ENCODE measurements around the gene MYH11.

MYH11 gene

GRCh38 chr16:15817446-15817845, 39.4 kb downstream of the MYH11 start:
- TF ChIP-seq GATA2 (IDR thresholded peaks at IDR 0.05; ENCODE audit: low read depth, low read length), result no peak

GRCh38 chr16:15816228-15816627, 40.6 kb downstream of the MYH11 start:
- no peak for TF ChIP-seq GATA3 (IDR thresholded peaks at IDR 0.05; ENCODE audit: low read depth, low read length)

- TF ChIP-seq GATA2 (IDR thresholded peaks at IDR 0.05; ENCODE audit: low read depth, low read length), result no peak
- TF ChIP-seq GATA3 (IDR thresholded peaks at IDR 0.05; ENCODE audit: low read depth, low read length), result no peak
Observed at GRCh38 chr16:15811481-15812400, 45.1 kb downstream of the MYH11 start.

GRCh38 chr16:15810949-15811348, 45.9 kb downstream of the MYH11 start:
- TF ChIP-seq GATA2 (IDR thresholded peaks at IDR 0.05; ENCODE audit: low read depth, low read length), result no peak
- no peak for TF ChIP-seq GATA3 (IDR thresholded peaks at IDR 0.05; ENCODE audit: low read depth, low read length)

- no peak for TF ChIP-seq GATA2 (IDR thresholded peaks at IDR 0.05; ENCODE audit: low read depth, low read length)
Observed at GRCh38 chr16:15810411-15810810, 46.4 kb downstream of the MYH11 start.

- TF ChIP-seq GATA2 (IDR thresholded peaks at IDR 0.05; ENCODE audit: low read depth, low read length) (no peak), GATA3 (IDR thresholded peaks at IDR 0.05; ENCODE audit: low read depth, low read length) (no peak)
Observed at GRCh38 chr16:15808071-15808470, 48.8 kb downstream of the MYH11 start.

GRCh38 chr16:15807603-15808009, 49.2 kb downstream of the MYH11 start:
- TF ChIP-seq GATA3 (IDR thresholded peaks at IDR 0.05; ENCODE audit: low read depth, low read length) (no peak), GATA2 (IDR thresholded peaks at IDR 0.05; ENCODE audit: low read depth, low read length) (no peak)

- TF ChIP-seq GATA2 (IDR thresholded peaks at IDR 0.05; ENCODE audit: low read depth, low read length), result no peak
- TF ChIP-seq GATA3 (IDR thresholded peaks at IDR 0.05; ENCODE audit: low read depth, low read length), result no peak
Observed at GRCh38 chr16:15803618-15804017, 53.2 kb downstream of the MYH11 start.

GRCh38 chr16:15799851-15800495, 56.9 kb downstream of the MYH11 start:
- TF ChIP-seq GATA3 (IDR thresholded peaks at IDR 0.05; ENCODE audit: low read depth, low read length), result no peak

- TF ChIP-seq GATA2 (IDR thresholded peaks at IDR 0.05; ENCODE audit: low read depth, low read length) (no peak), GATA3 (IDR thresholded peaks at IDR 0.05; ENCODE audit: low read depth, low read length) (no peak)
Observed at GRCh38 chr16:15798671-15799070, 58.2 kb downstream of the MYH11 start.

- no peak for TF ChIP-seq GATA3 (IDR thresholded peaks at IDR 0.05; ENCODE audit: low read depth, low read length)
- TF ChIP-seq GATA2 (IDR thresholded peaks at IDR 0.05; ENCODE audit: low read depth, low read length), result no peak
Observed at GRCh38 chr16:15796885-15797284, 59.9 kb downstream of the MYH11 start.

- no peak for TF ChIP-seq GATA2 (IDR thresholded peaks at IDR 0.05; ENCODE audit: low read depth, low read length)
- no peak for TF ChIP-seq GATA3 (IDR thresholded peaks at IDR 0.05; ENCODE audit: low read depth, low read length)
Observed at GRCh38 chr16:15795615-15796014, 61.2 kb downstream of the MYH11 start.

GRCh38 chr16:15792563-15792971, 64.3 kb downstream of the MYH11 start:
- no peak for TF ChIP-seq GATA2 (IDR thresholded peaks at IDR 0.05; ENCODE audit: low read depth, low read length)
- TF ChIP-seq GATA3 (IDR thresholded peaks at IDR 0.05; ENCODE audit: low read depth, low read length), result no peak

GRCh38 chr16:15790458-15790857, 66.4 kb downstream of the MYH11 start:
- TF ChIP-seq GATA2 (IDR thresholded peaks at IDR 0.05; ENCODE audit: low read depth, low read length) (no peak), GATA3 (IDR thresholded peaks at IDR 0.05; ENCODE audit: low read depth, low read length) (no peak)

- TF ChIP-seq GATA2 (IDR thresholded peaks at IDR 0.05; ENCODE audit: low read depth, low read length) (no peak), GATA3 (IDR thresholded peaks at IDR 0.05; ENCODE audit: low read depth, low read length) (no peak)
Observed at GRCh38 chr16:15788846-15789239, 68.0 kb downstream of the MYH11 start.

Data from SH-SY5Y (cell line).